T-helper 2 cell (primary cell): Measurements from ENCODE around the gene DLG2.

Experiments
- DNase-seq, 5 experiments: peaks; one replicate each; pipeline versions ENCODE4 v3.0.0 to v3.0.0-alpha.2; 2012 to 2022

Gene DLG2

DNA sequence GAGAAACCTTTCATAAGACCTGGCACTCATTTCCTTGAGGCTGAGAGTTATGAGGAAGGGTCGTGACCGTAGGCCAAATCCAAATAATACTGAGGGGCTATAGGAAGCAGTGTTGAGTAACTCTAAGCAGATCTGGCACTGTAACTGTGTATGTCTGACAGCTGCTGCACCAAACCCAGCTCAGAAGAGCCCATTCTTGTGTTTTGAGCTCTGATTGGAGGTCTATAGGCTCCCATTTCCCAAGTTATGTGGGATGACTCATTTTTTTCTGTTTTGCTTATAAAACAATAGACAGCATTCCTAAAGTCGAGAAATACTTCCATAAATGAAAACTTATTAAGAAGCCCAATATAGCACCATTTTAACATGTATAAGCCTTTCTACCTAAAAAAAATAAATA is 645.8 kb downstream of the DLG2 start:
- no peak for DNase-seq

DNA sequence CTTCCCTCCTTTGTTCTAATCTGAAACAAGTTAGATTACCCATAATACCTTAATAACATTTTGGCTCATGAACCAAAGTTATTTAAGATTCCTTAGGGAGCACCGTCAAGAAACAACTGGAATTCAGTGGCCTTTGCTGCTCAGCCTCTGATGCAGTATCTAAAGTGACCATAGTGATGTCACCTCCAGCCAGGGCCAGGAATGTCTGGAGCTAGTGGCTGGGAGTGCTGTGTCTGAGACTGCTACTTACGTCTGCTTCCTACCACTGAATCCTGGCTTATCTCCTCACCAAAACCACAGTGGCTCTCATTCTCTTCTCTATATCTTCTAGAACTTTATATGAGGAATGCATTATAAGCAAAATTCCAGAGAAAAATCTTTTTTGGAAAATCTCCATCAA is 658.0 kb downstream of the DLG2 start:
- DNase-seq, result no peak

- DNase-seq, result no peak
Observed at GRCh38 chr11:84965484-84965883, 661.7 kb downstream of the DLG2 start.

DNA sequence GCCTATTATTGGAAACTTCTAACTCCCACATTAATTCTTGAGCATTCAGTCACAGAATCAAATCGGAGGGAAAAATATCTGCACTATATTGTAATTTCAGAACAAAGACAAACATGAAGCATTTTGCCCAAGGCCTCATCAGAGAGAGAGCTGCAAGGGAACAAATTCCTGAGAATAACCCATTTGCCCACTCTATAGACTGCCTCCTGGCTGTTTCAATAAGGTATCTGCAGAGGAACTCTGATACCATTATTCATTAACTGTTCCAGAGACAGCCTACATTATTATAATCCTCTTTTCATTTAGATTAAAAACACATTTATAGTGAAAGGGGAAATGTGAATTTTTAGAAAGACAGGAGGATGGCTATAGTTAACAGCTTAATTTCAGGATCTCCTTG is 663.9 kb downstream of the DLG2 start:
- no peak for DNase-seq

DNA sequence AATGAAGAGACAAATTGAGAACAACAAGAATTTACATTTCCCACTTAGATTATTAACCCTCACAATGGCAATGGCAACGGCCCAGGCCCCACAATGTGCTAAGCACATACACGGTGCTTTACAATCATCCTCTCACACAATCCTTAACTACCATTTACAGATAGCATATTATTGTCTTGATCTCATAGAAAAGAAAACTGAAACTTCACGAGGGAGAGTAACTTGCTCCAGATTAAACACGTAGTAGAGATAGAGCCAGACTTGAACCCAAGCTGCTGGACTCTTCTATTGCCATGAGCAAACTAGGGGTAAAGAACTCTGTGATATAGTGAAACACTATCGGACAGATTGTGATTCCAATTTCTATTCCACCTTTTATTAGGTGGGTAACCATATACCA is 665.1 kb downstream of the DLG2 start:
- no peak for DNase-seq

GRCh38 chr11:84958295-84958694 is 668.8 kb downstream of the DLG2 start:
- DNase-seq, result no peak

GRCh38 chr11:84950569-84951270 is 676.4 kb downstream of the DLG2 start:
- DNase-seq, result no peak

- no peak for DNase-seq
Observed at GRCh38 chr11:84947970-84948580, 679.1 kb downstream of the DLG2 start.

- DNase-seq, result no peak
Observed at GRCh38 chr11:84947070-84947469, 680.1 kb downstream of the DLG2 start.

DNA sequence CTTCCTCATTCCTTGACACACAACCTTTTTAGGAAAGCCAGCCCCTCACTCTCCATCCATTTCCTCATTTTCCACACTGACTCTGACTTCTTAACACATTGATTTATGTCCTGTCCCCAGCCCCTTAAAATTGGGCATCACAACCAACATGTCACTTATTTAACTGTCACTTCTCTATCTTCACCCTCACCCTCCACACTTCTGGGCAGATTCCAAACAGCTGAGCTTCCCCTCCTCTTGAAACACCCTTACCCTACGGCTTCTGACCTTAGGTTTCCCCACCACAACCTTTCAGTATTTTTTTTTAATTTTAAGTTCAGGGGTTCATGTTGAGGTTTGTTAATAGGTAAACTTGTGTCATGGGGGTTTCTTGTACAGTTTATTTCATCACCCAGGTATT is 696.3 kb downstream of the DLG2 start:
- DNase-seq, result no peak

DNA sequence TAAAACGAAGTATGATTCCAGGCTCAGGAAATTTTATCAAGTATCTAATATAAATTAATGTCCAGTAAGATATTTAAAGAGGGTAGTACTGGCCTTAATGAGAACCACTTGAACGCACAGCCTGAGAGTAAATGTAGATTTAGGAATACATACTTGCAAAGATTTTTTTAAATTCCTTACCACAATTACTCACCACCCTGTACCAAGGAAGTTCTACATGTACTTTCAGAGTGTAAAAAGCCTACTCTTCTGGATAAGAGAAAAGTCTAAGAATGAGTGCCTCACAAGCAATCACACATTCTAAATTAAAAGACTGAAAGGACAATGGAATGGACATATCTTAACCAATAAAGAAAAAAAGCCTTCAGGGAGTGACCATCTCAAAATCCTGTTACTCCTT is 697.4 kb downstream of the DLG2 start:
- no peak for DNase-seq

- no peak for DNase-seq
Observed at GRCh38 chr11:84924154-84924692, 702.9 kb downstream of the DLG2 start.

DNA sequence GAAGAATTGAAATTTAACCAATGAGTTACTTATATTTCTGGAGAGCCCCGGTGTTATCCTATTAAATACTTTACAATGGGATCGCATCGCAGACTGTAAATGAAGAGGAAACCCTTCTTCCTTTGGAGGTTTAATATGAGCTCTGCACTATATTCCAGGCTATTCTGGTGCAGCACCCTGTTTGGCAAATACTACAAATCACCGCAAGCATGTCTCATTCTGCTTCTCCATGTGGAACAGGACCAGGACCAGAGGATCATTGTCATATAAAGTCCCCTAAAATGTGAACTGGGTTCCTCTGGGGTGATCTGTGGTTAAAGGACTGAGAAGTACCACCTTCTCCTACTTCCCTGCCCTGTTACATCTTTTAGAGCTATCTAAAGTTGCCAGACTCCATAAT is 703.7 kb downstream of the DLG2 start:
- DNase-seq, result no peak

DNA sequence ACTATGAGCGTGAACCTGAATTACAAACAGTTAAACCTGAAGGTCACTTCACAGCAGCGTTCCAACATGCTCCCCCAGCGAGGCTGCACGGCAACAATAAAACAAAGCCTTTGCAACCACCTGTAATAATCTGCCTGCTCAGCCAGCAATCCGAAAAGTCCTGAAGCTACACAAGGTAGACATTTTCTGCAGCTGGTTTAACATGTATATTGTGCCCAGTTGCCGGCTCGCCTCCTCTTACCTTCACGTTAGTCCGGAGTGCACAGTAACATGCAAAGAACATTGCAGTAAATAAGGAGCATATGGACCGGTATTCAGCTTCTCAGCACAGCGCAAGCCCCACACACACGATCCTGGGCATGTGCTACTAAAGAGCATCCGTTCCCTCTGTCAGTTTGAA is 704.3 kb downstream of the DLG2 start:
- DNase-seq, result no peak

GRCh38 chr11:84922212-84922805 is 704.8 kb downstream of the DLG2 start:
- DNase-seq, result no peak

GRCh38 chr11:84914511-84914910 is 712.6 kb downstream of the DLG2 start:
- no peak for DNase-seq

GRCh38 chr11:84909740-84910139 is 717.4 kb downstream of the DLG2 start:
- no peak for DNase-seq

DNA sequence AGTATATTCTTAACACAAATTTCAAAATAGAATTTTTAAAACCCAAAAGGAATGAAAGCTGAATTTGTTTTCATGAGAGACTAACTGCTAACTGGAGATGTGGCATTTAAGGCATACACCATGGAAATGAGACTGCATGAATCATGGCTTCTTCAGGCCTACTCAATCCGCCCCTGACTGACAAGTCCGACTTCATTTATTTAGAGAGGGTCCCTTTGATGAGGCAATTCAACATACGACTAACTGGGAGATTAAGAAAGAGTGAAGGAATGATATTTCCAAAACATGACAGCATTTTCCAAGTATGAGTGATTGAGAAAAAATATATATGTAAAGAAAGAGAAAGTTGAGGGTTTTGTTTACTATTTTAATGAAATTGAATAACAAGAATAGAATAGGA is 720.1 kb downstream of the DLG2 start:
- DNase-seq, result no peak

GRCh38 chr11:84905411-84905810 is 721.7 kb downstream of the DLG2 start:
- no peak for DNase-seq

- no peak for DNase-seq
Observed at GRCh38 chr11:84902445-84902844, 724.7 kb downstream of the DLG2 start.

DNA sequence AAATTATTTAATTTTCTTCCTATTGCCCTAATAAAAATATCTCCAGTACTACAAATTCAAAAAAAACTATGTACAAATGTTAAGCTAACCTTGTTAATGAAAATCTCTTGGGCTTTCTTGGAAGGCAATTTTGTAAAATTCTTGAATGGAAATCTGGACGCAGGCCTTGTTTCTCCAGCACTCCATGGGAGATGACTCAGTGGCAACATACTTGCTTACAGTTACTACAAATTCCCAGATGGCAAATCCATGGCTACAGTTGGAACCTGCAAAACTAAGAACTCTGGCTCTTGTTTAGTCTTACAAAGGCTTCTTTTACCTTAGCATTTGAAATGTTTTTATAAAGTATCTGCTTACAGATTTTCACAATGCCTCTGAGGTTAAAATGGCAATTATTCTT is 725.2 kb downstream of the DLG2 start:
- DNase-seq, result no peak

- DNase-seq, result no peak
Observed at GRCh38 chr11:84899740-84900139, 727.4 kb downstream of the DLG2 start.

DNA sequence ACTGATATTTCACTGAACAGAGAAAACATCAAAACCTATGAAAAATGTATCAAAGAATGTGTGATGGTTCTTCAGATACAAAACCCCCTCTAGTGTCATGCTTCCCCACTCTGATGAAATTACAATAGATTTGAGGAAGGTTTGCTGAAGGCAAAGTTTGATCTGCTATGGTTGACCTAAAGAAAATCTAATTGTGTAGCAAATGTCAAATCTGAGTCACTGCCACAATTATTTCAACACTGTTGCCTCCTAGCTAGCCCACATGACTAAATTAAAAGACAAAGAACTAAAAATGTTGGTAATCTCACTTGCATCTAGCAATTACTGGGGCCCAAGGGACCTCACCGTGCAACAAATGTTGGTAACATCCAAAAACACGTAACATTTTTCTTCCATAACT is 728.0 kb downstream of the DLG2 start:
- no peak for DNase-seq

DNA sequence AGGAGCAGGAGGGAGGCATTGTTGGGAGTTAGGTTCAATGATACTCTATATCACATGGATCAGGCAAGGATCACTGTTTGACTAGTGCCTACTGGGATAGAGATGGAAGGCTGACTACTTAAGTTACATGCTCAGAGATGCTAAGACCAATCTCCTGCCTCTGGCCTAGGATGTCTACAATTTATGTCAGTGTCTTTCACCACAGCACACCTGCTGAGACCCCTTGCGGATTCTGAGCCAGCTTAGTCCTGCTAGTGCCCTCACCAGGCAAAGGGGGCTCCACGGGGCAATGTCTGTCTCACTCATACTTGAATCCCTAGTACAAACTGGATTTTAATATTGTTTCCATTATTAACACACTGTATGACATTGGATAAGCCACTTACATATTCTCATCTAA is 732.5 kb downstream of the DLG2 start:
- DNase-seq, result no peak
